Measurements from ENCODE around the gene LPIN1. TPM values are rescaled to one million over a fixed set of nuclear protein-coding genes. Genes with fewer than 3 reads are reported as not detected.

LPIN1 gene
- polyA plus RNA-seq, 6 donors from 2014 or later, result 4.6 to 12.8 (median 9.7) TPM

DNA sequence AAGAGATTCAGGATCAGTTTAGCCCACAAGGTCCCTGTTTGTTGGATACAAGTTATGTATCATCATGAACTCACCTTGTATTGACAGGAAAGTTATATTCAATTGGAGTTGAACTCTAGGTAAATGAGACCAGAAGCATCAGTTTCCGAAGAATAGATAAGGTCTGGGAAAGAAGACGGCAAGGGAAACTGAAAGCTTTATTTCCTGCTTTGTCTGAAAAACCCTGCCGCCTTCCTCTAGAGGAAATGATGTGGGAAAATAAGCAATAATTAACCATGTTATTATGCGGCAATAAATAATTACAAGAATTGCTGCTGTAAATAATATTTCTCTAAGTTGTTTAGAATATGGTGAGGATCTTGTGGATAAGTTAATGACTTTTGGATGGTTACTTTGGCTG, 32.0 kb downstream of the LPIN1 start:
- Mint-ChIP-seq H3K27me3 (no peaks in the 10 kb centered on the region), H3K36me3 (peaks cover 17 to 37% of the 10 kb centered on the region in 2 donors), H3K9me3 (no peaks in the 10 kb centered on the region), H3K4me1 (peaks cover 23 to 34% (median 28%) of the 10 kb centered on the region in 3 donors), H3K4me3 (peak overlapping the region in 6 of 8 donors; percentile 12 to 71 (median 40)), H3K27ac (peak overlapping the region in 4 of 6 donors; percentile 11 to 75 (median 28))
- ATAC-seq (ENCODE audit: low read depth in 2 of 2), result no peak
- DNase-seq, result no peak

DNA sequence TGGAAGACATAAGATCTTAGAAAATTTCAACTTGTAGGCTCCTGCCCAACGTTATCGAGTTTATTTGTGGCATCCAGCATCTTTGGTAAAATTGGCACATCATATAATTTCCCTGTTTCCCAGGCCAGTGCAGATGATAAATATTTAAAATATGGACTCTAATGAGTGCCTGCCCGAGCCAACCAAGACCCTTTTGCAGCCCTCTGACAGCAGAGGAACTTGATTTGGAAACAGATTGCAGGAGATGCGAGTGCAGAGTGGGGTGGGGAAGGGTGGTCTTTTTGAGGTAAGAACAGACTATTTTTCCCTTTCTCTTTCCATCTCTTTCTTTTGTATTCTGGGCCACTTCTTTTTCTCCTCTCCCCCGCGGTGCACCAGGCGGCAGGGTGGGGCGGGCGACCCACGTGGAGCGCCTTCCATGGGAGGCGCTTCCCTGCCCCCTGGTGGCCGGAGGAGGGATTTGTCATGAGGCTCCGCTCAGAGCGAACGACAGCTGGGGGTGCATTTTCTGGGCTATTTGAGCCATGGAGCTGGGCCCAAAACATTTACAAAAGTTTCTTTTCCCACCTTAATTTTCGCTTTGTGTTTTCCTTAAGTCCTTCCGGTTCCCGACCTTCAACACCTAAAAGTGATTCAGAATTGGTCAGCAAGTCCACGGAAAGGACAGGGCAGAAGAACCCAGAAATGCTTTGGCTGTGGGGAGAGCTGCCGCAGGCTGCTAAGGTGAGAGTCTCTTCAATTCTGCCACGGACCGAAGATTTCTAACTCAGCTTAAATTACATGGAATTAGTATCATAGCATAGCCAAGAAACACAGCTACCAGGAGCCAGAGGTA, 32.7 kb downstream of the LPIN1 start:
- Mint-ChIP-seq H3K9me3 (no peaks in the 10 kb centered on the region), H3K36me3 (peaks cover 9 to 30% of the 10 kb centered on the region in 2 donors), H3K4me1 (peaks cover 23 to 34% (median 28%) of the 10 kb centered on the region in 3 donors), H3K27ac (peak overlapping the region in 4 of 6 donors; percentile 11 to 57 (median 43)), H3K27me3 (no peaks in the 10 kb centered on the region), H3K4me3 (peak overlapping the region in 7 of 8 donors; percentile 12 to 85 (median 64))
- ATAC-seq (ENCODE audit: low read depth in 2 of 2), result peak; percentile 90 to 94
- peak; percentile 79 for DNase-seq

DNA sequence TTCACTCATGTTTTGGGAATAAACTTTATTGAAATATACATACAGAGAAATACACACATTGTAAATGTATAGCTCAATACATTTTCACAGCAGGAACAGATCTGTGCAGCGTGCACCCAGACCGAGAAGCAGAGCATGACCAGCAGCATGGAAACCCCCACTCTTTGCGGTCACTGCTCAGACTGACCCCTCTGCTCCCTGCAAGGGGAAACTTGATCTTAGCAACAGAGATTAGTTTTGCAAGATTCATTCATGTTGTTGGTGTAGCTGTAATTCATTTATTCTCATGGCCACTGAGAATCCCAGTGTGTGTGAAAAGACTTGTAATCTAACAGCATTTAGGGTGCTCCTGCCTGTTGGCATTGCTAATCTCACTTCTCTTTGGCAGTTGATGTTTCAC, 35.2 kb downstream of the LPIN1 start:
- ATAC-seq (ENCODE audit: low read depth in 2 of 2) (no peak), DNase-seq (no peak)
- Mint-ChIP-seq H3K27ac (peak overlapping the region in 1 of 6 donors; percentile 51), H3K36me3 (peaks cover 6 to 26% of the 10 kb centered on the region in 2 donors), H3K4me1 (peaks cover 14 to 26% (median 21%) of the 10 kb centered on the region in 3 donors), H3K9me3 (no peaks in the 10 kb centered on the region), H3K27me3 (no peaks in the 10 kb centered on the region), H3K4me3 (no peak overlapping the region)

DNA sequence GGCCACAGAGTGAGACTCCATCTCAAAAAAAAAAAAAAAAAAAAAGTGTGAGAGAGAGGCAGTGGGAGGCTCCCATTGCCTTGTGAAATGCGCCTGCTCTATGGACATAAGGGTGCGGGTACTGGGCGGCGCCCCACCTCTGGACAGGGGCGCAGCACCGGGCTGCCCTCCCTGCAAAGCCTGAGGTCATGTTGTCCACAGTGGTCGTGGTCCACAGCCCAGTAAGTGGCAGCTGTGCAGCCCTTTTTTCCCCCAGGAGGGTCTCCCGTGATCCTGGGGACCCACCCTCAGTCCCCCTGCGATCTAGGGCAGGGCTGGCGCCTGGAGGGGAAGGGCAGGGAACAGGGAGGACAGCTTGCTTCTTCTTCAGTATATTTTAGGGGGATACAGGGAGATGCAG, 37.8 kb downstream of the LPIN1 start:
- DNase-seq (no peak), ATAC-seq (ENCODE audit: low read depth in 2 of 2) (no peak)
- no peak overlapping the region for H3K4me3 Mint-ChIP-seq
- no peak overlapping the region for H3K27ac Mint-ChIP-seq
- peaks cover 3 to 4% (median 3%) of the 10 kb centered on the region in 3 donors for H3K4me1 Mint-ChIP-seq
- H3K36me3 Mint-ChIP-seq, result peaks cover 17 to 40% of the 10 kb centered on the region in 2 donors
- no peaks in the 10 kb centered on the region for H3K27me3 Mint-ChIP-seq
- no peaks in the 10 kb centered on the region for H3K9me3 Mint-ChIP-seq

DNA sequence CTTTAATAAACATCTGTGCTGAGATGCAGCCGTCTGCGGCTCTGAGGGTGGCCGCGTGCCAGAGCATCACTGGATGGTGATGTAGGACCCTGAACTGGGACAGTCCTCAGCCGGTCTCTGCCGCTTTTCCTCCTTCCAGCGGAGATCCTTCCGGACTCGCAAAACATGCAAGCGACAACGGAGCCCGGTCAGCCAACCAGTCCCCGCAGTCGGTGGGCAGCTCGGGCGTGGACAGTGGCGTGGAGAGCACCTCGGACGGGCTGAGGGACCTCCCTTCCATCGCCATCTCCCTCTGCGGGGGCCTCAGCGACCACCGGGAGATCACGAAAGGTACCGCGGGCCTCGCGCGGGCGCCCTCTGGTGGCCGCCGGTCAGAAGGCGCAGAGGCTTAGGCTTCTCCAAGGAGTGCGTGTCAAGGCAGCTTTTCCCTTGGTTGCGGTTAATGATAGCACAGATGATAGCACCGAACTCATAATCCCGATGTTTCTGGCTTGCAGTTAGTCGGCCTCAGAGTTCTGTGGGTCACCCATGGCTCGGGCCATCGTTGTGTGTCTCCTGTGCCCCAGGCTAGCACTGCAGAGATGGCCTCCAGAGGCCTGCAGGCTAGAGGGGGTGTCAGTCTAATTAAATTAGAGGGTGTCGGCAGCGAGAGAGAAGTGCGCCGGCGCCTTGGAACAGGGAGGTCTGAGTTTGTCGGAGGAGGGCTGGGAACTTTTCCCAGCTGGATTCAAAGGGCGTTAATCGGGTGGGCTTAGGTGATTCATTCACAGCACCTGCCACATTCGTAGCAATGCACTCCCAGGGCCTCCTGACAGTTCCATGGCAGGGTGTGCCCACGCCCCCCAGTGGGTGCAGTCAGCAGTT, 38.5 kb downstream of the LPIN1 start:
- H3K9me3 Mint-ChIP-seq, result no peaks in the 10 kb centered on the region
- no peak overlapping the region for H3K27ac Mint-ChIP-seq
- no peaks in the 10 kb centered on the region for H3K27me3 Mint-ChIP-seq
- H3K4me1 Mint-ChIP-seq, result peaks cover 0 to 3% (median 0%) of the 10 kb centered on the region in 3 donors
- DNase-seq (peak; percentile 32), ATAC-seq (ENCODE audit: low read depth in 2 of 2) (peak; percentile 34 to 50)
- no peak overlapping the region for H3K4me3 Mint-ChIP-seq
- peaks cover 21 to 46% of the 10 kb centered on the region in 2 donors for H3K36me3 Mint-ChIP-seq

DNA sequence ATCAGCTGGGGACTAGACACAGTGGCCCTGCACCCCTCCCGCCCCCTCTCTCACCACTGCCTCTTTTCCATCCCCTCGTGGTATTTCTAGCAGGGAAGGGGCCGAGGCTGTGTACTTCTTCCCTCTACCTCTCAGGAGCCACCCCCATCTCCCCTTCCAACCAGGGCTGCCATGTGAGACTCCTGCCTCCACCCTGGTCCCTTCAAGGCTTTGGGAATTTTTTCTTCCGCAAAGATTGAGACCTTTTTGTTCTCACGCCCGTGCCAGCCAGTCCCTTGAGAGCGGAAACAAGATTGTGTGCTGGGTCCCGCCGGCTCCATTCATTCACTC, 39.1 kb downstream of the LPIN1 start:
- Mint-ChIP-seq H3K27ac (peak overlapping the region in 1 of 6 donors; percentile 76), H3K4me1 (peaks cover 0 to 3% (median 0%) of the 10 kb centered on the region in 3 donors), H3K9me3 (no peaks in the 10 kb centered on the region), H3K4me3 (peak overlapping the region in 1 of 8 donors; percentile 15), H3K36me3 (peaks cover 21 to 44% of the 10 kb centered on the region in 2 donors), H3K27me3 (no peaks in the 10 kb centered on the region)
- DNase-seq, result no peak
- ATAC-seq (ENCODE audit: low read depth in 2 of 2), result no peak

DNA sequence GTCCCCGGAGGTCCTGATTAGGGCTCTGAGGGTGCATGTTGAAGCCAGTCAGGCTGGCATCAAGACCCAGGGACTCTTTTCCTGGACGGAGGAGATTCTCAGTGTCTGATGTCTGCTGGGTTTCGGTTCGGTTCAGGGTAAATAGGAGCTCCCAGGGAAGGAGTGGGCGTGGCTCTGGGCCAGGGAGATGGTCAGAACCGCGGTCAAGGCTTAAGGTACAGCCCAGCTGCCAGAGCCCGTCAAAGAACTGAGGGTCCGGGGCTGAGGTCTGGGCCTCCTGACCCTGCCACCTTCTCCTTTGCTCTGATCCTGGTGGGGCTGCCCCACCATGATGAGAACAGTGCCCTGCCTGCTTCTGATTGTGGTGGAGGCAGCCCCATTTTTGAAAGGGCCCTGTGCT, 39.8 kb downstream of the LPIN1 start:
- ATAC-seq (ENCODE audit: low read depth in 2 of 2), result no peak
- H3K27ac Mint-ChIP-seq, result no peak overlapping the region
- H3K9me3 Mint-ChIP-seq, result no peaks in the 10 kb centered on the region
- no peak overlapping the region for H3K4me3 Mint-ChIP-seq
- H3K36me3 Mint-ChIP-seq, result peaks cover 21 to 44% of the 10 kb centered on the region in 2 donors
- no peak for DNase-seq
- no peaks in the 10 kb centered on the region for H3K27me3 Mint-ChIP-seq
- H3K4me1 Mint-ChIP-seq, result peaks cover 0 to 3% (median 0%) of the 10 kb centered on the region in 3 donors

DNA sequence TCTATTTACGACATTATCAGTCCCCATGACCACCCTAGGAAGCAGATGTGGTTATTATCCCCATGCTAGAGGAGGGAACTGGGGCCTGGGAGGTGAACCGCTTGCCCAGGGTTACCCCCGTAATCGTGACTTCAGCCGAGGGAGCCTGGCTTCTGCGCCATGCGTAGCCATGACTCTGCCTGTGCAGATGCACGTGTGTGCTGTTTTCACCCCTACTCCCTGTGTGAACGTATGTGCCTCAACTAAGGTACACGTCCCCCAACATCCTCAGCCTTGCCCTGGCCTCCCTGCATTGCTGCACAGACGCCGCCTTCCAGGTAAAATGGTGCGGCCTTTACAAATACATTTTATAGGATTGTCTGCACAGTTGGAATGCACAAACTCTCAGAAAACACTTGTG, 40.2 kb downstream of the LPIN1 start:
- no peak overlapping the region for H3K27ac Mint-ChIP-seq
- H3K9me3 Mint-ChIP-seq, result no peaks in the 10 kb centered on the region
- H3K36me3 Mint-ChIP-seq, result peaks cover 23 to 44% of the 10 kb centered on the region in 2 donors
- DNase-seq (no peak), ATAC-seq (ENCODE audit: low read depth in 2 of 2) (no peak)
- peaks cover 0 to 3% (median 0%) of the 10 kb centered on the region in 3 donors for H3K4me1 Mint-ChIP-seq
- H3K4me3 Mint-ChIP-seq, result no peak overlapping the region
- no peaks in the 10 kb centered on the region for H3K27me3 Mint-ChIP-seq

DNA sequence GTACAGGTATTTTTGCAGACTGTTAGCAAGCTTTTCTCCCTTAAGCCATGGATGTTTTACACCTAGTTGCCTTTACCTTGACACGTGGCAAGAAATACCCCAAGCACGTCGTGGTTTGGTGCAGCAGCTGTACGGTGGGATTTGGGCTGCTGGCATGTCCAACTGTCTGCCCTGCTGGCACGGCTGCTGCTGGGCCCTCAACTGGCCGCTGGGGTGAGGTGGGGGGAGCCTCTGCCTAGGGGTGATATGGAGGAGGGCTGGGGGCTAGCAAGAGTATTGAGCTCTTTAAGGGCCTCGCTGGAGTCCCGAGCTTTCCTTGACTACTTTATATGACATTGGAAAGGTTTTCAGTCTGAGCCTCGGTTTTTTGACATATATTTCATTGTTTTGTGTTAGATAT, 41.6 kb downstream of the LPIN1 start:
- Mint-ChIP-seq H3K27me3 (no peaks in the 10 kb centered on the region), H3K36me3 (peaks cover 31 to 46% of the 10 kb centered on the region in 2 donors), H3K27ac (no peak overlapping the region)

DNA sequence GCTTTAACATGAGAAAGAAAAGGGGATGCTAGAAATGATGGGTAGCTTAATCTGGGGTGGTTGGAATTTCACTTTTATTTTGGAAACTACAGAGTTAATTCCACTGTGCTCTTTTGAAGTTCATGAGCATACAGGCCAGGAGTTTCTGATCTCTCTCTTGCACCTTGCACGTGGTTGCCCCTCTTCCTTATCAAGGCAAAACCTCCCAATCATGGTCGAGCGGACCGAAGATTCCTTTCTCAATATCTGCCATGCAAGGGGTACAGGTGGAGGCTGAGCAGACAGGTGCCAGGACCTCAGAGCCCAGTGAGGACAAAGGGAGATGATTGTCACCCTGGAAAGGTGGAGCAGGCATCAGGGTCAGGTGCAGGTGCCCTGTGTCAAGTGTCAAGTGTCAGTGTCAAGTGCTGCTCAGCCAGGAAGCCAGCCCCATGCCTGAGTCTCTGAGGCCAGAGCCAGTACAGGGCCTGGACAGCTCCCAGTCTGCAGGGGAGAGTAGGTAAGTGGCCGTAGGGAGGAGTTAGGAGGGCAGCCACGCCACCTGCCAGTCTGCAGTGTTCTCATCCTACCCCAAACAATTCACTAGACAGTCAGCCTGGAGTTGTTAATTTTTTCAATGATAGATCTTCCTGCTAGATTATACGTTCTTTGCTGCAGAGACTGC, 42.2 kb downstream of the LPIN1 start:
- DNase-seq, result no peak
- H3K9me3 Mint-ChIP-seq, result no peaks in the 10 kb centered on the region
- peaks cover 0 to 8% (median 0%) of the 10 kb centered on the region in 3 donors for H3K4me1 Mint-ChIP-seq
- peaks cover 35 to 51% of the 10 kb centered on the region in 2 donors for H3K36me3 Mint-ChIP-seq
- H3K4me3 Mint-ChIP-seq, result no peak overlapping the region
- H3K27me3 Mint-ChIP-seq, result no peaks in the 10 kb centered on the region
- ATAC-seq (ENCODE audit: low read depth in 2 of 2), result no peak
- no peak overlapping the region for H3K27ac Mint-ChIP-seq

More for the DNA sequence above, 41.6 kb downstream of the LPIN1 start:
- no peaks in the 10 kb centered on the region for H3K9me3 Mint-ChIP-seq
- H3K4me1 Mint-ChIP-seq, result peaks cover 0 to 3% (median 0%) of the 10 kb centered on the region in 3 donors
- DNase-seq, result no peak
- ATAC-seq (ENCODE audit: low read depth in 2 of 2), result no peak
- H3K4me3 Mint-ChIP-seq, result no peak overlapping the region

DNA sequence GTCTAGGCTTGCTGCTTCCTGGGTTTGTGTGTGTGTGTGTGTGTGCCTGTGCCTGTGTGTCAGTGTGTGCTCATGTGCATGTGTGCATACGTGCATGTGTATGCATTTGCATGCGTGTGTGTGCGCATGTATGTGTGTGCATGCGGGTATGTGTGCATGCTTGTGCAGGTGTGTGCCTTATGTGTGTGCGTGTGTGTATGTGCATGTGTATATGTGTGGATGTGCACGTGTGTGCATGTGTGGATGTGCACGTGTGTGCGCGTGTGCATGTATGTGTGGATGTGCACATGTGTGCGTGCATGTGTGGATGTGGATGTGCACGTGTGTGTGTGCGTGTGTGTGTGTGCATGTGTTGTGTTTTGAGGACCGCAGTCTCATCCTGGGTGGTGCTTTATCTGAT, 42.8 kb downstream of the LPIN1 start:
- no peak for ATAC-seq (ENCODE audit: low read depth in 2 of 2)
- no peak overlapping the region for H3K27ac Mint-ChIP-seq
- peaks cover 39 to 55% of the 10 kb centered on the region in 2 donors for H3K36me3 Mint-ChIP-seq
- H3K27me3 Mint-ChIP-seq, result no peaks in the 10 kb centered on the region
- no peak for DNase-seq
- H3K9me3 Mint-ChIP-seq, result no peaks in the 10 kb centered on the region
- H3K4me1 Mint-ChIP-seq, result peaks cover 0 to 8% (median 0%) of the 10 kb centered on the region in 3 donors
- no peak overlapping the region for H3K4me3 Mint-ChIP-seq

DNA sequence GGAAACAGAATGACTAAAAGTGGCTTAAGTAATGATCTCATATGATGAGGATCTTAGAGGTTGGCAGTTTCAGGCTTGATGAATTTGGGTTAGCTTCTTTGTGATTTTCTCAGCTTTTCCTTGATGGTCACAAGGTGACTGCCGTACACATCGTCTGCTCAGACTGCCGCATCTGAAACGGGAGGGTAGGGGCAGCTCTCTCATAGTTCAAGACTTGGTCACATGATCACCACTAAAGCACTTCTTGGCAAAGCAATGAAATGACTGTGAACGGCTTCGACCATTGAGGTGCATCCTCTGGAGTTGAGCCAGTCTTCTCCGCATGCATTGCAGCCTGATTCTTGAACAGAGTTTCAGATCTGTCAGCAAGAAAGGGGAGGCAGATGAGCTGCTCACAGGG, 43.8 kb downstream of the LPIN1 start:
- Mint-ChIP-seq H3K9me3 (no peaks in the 10 kb centered on the region), H3K27me3 (no peaks in the 10 kb centered on the region), H3K4me3 (no peak overlapping the region), H3K36me3 (peaks cover 47 to 55% of the 10 kb centered on the region in 2 donors), H3K27ac (no peak overlapping the region), H3K4me1 (peaks cover 0 to 8% (median 0%) of the 10 kb centered on the region in 3 donors)
- ATAC-seq (ENCODE audit: low read depth in 2 of 2), result no peak
- DNase-seq, result no peak

DNA sequence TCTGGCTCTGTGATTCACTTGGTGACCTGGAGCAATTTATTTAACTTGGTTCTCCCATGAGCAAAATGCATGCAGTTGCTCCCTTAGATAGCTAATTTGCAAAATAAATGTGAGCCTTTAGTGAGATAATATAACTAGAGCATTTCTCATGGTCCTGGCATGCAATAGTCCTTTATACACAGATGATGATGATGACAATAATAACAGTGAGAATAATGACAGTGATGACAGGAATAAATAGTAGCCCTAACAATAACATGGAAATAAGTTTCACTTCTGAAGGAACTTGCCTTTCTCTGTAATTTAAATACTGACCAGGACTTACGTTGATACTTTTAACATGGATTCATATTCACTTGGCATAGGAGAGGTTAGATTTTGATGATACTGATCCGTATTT, 49.2 kb downstream of the LPIN1 start:
- Mint-ChIP-seq H3K36me3 (peaks cover 52 to 55% of the 10 kb centered on the region in 2 donors), H3K4me1 (peaks cover 0 to 4% (median 0%) of the 10 kb centered on the region in 3 donors)
- no peak for ATAC-seq (ENCODE audit: low read depth in 2 of 2)

More for the DNA sequence above, 49.2 kb downstream of the LPIN1 start:
- no peaks in the 10 kb centered on the region for H3K9me3 Mint-ChIP-seq
- no peak overlapping the region for H3K4me3 Mint-ChIP-seq
- H3K27me3 Mint-ChIP-seq, result no peaks in the 10 kb centered on the region
- DNase-seq, result no peak
- no peak overlapping the region for H3K27ac Mint-ChIP-seq

Measured in naive B cell (primary cell).